Natural killer cell (primary cell): ENCODE measurements around the gene HMGN4. TPM values are rescaled to one million over a fixed set of nuclear protein-coding genes. Genes with fewer than 3 reads are reported as not detected.
"Not testable (repeated sequence)": the region's sequence is repeated elsewhere in the genome, so short reads cannot be mapped to it uniquely, and the experiment has no call there.

Experiments used
- ATAC-seq, 3 donors: fragments of 150-1000 bp in 2 of 3; fragments of 200-7000 bp in 1 of 3; cut with Tn5 transposase; 1 replicate in 1 of 3; 2 replicates in 2 of 3; pipeline ENCODE4 v1.10.0; 2021; ENCODE audit warnings: mild to moderate bottlenecking in 2 of 3, moderate library complexity in 2 of 3
- DNase-seq, 2 donors: peaks; one replicate each; pipeline versions ENCODE4 v3.0.0 to v3.0.0-alpha.2; 2013 to 2021; ENCODE audit warnings: mixed read lengths in 1 of 2
- H3K27ac ChIP-seq: one replicate; pipeline ENCODE4 v1.5.1; 2013; ENCODE audit warnings: mild to moderate bottlenecking, low read length
- H3K27me3 ChIP-seq: one replicate; pipeline ENCODE4 v1.6.1; 2013; ENCODE audit warnings: low read length; ENCODE audit not compliant: control insufficient read depth, insufficient read depth
- H3K36me3 ChIP-seq: one replicate; pipeline ENCODE4 v1.6.1; 2013; ENCODE audit warnings: low read length; ENCODE audit not compliant: control insufficient read depth, insufficient read depth
- H3K4me1 ChIP-seq: one replicate; pipeline ENCODE4 v1.6.1; 2013; ENCODE audit warnings: low read length; ENCODE audit not compliant: control insufficient read depth, insufficient read depth
- H3K4me3 ChIP-seq: one replicate; pipeline ENCODE4 v1.5.1; 2013; ENCODE audit warnings: low read length
- H3K9me3 ChIP-seq: one replicate; pipeline ENCODE4 v1.6.1; 2013; ENCODE audit warnings: low read length; ENCODE audit not compliant: control insufficient read depth, insufficient read depth
- H3K27ac Mint-ChIP-seq, 2 donors: one replicate each; pipeline ENCODE4 v1.8.0; 2022; ENCODE audit warnings: mild to moderate bottlenecking in 2 of 2, mixed read lengths in 2 of 2, moderate library complexity in 1 of 2
- H3K27me3 Mint-ChIP-seq, 2 donors: one replicate each; pipeline ENCODE4 v1.8.0; 2022; ENCODE audit warnings: low read depth in 2 of 2, mixed read lengths in 2 of 2
- H3K36me3 Mint-ChIP-seq: one replicate; pipeline ENCODE4 v1.8.0; 2022; ENCODE audit warnings: mixed read lengths
- H3K4me1 Mint-ChIP-seq, 2 donors: one replicate each; pipeline ENCODE4 v1.8.0; 2022; ENCODE audit warnings: mixed read lengths in 2 of 2
- H3K4me3 Mint-ChIP-seq: one replicate; pipeline ENCODE4 v1.8.0; 2022; ENCODE audit warnings: mild to moderate bottlenecking, moderate library complexity, mixed read lengths
- H3K9me3 Mint-ChIP-seq, 2 donors: one replicate each; pipeline ENCODE4 v1.8.0; 2022; ENCODE audit warnings: mixed read lengths in 2 of 2
- WGBS: methylation state at CpG from one replicate; pipeline ENCODE4 v1.1.7; 2013; ENCODE audit warnings: missing lambda C conversion rate; ENCODE audit not compliant: insufficient coverage; 5-methylcytosine and 5-hydroxymethylcytosine counted together
- intact Hi-C: fragments of 100-400 bp; cut with micrococcal nuclease; formaldehyde crosslinking; loops from one replicate; pipeline ENCODE4 v1.14.2; 2022
- total RNA-seq, 4 donors: library from RNA; stranded (reverse); fragments of 120-200 nt in 1 of 4; gene quantifications; one replicate each; pipeline versions ENCODE4 v1.2.3 to v1.2.4, GENCODE V29; 2013 to 2022
- TF ChIP-seq, protein P1 (sequence below): fragments of 200-600 bp; IDR thresholded peaks from one replicate; pipeline ENCODE4 v1.8.0; 2022; ENCODE audit warnings: antibody characterized with exemption

Gene HMGN4
- total RNA-seq, 3 donors from 2014 or later (not counting 1 experiment from before 2014, with no cell fraction given) = 55.7 to 80.6 (median 70.3) TPM

DNA sequence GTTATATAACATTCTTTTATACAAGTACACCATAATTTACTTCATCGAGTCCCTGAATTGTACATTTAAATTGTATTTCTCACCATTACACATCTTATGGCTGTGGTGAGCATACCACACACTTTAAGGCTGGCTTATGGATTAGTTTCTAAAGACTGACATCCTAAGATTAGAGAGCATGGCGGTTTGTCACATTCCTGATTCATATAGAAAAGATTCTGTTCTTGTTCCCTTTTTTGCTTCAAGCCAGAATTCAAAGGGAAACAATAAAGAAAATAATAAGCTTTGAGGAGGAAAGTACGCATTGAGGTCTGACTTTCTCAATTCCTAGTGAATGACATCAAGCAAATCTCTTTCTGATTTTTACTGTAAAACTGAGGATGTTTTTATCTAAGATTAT is 35.5 kb upstream of the HMGN4 start:
- intact Hi-C loops = no loop called here

DNA sequence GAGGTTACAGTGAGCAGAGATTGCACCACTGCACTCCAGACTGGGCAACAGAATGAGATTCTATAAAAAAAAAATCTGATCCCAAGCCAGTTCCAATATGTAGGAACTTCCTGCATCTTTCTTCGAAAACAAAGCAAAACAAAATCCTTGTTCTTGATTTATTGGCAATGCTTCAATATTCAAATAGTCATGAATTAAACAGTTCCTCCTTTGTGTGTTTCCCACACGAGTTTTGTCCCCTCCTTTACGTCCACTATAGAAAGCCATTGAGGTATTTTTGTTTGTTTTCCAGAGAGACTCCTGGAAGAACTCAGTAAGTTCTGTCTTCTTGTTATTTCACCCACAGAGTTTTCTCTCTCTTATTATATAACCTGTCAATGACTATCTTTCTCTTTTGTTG is 30.5 kb upstream of the HMGN4 start:
- no peaks in the 10 kb centered on the region for H3K4me1 ChIP-seq
- ATAC-seq (no peak), DNase-seq (no peak)
- no peak overlapping the region for H3K27ac Mint-ChIP-seq
- H3K4me3 ChIP-seq = no peak overlapping the region
- H3K27me3 ChIP-seq = peaks cover 9% of the 10 kb centered on the region
- no peak overlapping the region for H3K4me3 Mint-ChIP-seq
- no peak overlapping the region for H3K27ac ChIP-seq
- TF ChIP-seq, protein P1, sequence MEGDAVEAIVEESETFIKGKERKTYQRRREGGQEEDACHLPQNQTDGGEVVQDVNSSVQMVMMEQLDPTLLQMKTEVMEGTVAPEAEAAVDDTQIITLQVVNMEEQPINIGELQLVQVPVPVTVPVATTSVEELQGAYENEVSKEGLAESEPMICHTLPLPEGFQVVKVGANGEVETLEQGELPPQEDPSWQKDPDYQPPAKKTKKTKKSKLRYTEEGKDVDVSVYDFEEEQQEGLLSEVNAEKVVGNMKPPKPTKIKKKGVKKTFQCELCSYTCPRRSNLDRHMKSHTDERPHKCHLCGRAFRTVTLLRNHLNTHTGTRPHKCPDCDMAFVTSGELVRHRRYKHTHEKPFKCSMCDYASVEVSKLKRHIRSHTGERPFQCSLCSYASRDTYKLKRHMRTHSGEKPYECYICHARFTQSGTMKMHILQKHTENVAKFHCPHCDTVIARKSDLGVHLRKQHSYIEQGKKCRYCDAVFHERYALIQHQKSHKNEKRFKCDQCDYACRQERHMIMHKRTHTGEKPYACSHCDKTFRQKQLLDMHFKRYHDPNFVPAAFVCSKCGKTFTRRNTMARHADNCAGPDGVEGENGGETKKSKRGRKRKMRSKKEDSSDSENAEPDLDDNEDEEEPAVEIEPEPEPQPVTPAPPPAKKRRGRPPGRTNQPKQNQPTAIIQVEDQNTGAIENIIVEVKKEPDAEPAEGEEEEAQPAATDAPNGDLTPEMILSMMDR = no peak
- intact Hi-C loops = no loop called here
- no peaks in the 10 kb centered on the region for H3K9me3 Mint-ChIP-seq
- no peaks in the 10 kb centered on the region for H3K36me3 ChIP-seq
- no peaks in the 10 kb centered on the region for H3K4me1 Mint-ChIP-seq
- WGBS = 78% methylated on average over 3 of the region's 3 CpGs
- no peaks in the 10 kb centered on the region for H3K36me3 Mint-ChIP-seq
- H3K9me3 ChIP-seq = no peaks in the 10 kb centered on the region
- H3K27me3 Mint-ChIP-seq = peaks cover 14 to 28% of the 10 kb centered on the region in 2 donors

More for the DNA sequence above, 35.5 kb upstream of the HMGN4 start:
- no peaks in the 10 kb centered on the region for H3K36me3 Mint-ChIP-seq
- H3K27me3 Mint-ChIP-seq = peaks cover 35 to 45% of the 10 kb centered on the region in 2 donors
- H3K9me3 Mint-ChIP-seq = no peaks in the 10 kb centered on the region
- TF ChIP-seq, protein P1 = no peak
- H3K4me1 Mint-ChIP-seq = peaks cover 11% of the 10 kb centered on the region in 2 donors
- DNase-seq = no peak
- H3K4me3 Mint-ChIP-seq = no peak overlapping the region
- Histone ChIP-seq H3K4me3 (no peak overlapping the region), H3K9me3 (no peaks in the 10 kb centered on the region), H3K27ac (no peak overlapping the region), H3K36me3 (no peaks in the 10 kb centered on the region), H3K4me1 (peaks cover 13% of the 10 kb centered on the region), H3K27me3 (peaks cover 25% of the 10 kb centered on the region)
- no peak for ATAC-seq
- 84% methylated on average over 2 of the region's 3 CpGs for WGBS
- H3K27ac Mint-ChIP-seq = no peak overlapping the region

DNA sequence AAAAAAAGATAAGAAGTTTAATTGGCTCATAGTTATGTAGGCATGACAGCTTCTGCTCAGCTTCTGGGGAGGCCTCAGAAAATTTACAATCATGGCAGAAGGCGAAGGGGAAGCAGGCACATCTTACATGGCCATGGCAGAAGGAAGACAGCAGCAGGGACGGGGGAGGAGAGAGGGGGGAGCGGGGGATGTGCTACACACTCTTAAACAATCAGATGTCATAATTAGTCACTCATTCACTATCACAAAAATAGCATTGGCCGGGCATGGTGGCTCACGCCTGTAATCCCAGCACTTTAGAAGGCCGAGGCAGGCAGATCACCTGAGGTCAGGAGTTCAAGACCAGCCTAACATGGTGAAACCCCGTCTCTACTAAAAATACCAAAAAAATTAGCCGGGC is 27.1 kb upstream of the HMGN4 start:
- H3K4me3 Mint-ChIP-seq, H3K9me3 ChIP-seq, H3K9me3 Mint-ChIP-seq, H3K36me3 ChIP-seq, DNase-seq, H3K27me3 ChIP-seq, H3K4me1 ChIP-seq, ATAC-seq, H3K27ac Mint-ChIP-seq, H3K36me3 Mint-ChIP-seq, H3K27me3 Mint-ChIP-seq, H3K4me1 Mint-ChIP-seq, H3K27ac ChIP-seq, H3K4me3 ChIP-seq, intact Hi-C loops: not testable (repeated sequence)
- 93% methylated on average over 6 of the region's 8 CpGs for WGBS

DNA sequence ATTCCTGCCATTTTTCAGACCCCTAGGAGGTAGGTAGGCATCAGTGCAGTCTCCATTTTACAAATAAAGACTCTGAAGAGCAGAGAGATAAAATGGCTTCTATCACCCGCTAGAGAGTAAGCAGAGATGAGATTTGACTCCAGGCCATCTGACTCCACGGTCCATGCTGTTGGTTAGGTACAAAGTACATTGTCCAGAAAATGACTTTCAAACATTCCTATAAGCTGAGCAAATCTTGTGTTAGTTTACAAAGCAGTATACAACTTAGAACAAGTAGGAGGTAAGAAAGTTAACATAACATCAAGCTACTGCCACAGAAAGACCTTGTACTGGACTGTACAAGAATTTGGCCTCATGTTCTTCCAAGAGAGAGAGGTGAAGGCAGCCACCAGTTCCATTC is 23.2 kb upstream of the HMGN4 start:
- Histone ChIP-seq H3K9me3 (no peaks in the 10 kb centered on the region), H3K4me3 (no peak overlapping the region), H3K27me3 (no peaks in the 10 kb centered on the region), H3K36me3 (no peaks in the 10 kb centered on the region), H3K27ac (no peak overlapping the region), H3K4me1 (peaks cover under 1% of the 10 kb centered on the region)
- no peak for ATAC-seq
- H3K9me3 Mint-ChIP-seq = no peaks in the 10 kb centered on the region
- no peaks in the 10 kb centered on the region for H3K36me3 Mint-ChIP-seq
- intact Hi-C loops = no loop called here
- no peak for DNase-seq
- no peak overlapping the region for H3K27ac Mint-ChIP-seq
- no peaks in the 10 kb centered on the region for H3K27me3 Mint-ChIP-seq
- peaks cover 0 to under 1% of the 10 kb centered on the region in 2 donors for H3K4me1 Mint-ChIP-seq
- WGBS = 95% methylated on average over 2 of the region's 2 CpGs
- no peak overlapping the region for H3K4me3 Mint-ChIP-seq
- TF ChIP-seq, protein P1 = no peak
